ENCODE measurements around the gene KIAA0408. TPM values are rescaled to one million over a fixed set of nuclear protein-coding genes. Genes with fewer than 3 reads are reported as not detected.

KIAA0408 gene
- total and polyA plus RNA-seq, 2 donors (not counting 1 experiment from before 2014, with no cell fraction given): 2.8 to 3.0 TPM

- no peak overlapping the region for H3K4me3 ChIP-seq (replicated peaks in 1 of 4; ENCODE audit: control extremely low read depth in 1 of 4, insufficient read depth in 1 of 4, low read depth in 3 of 4, low read length in 4 of 4)
- H3K4me1 ChIP-seq (ENCODE audit: control insufficient read depth, extremely low read depth, insufficient read depth, low read length): no peaks in the 10 kb centered on the region
- H3K27me3 ChIP-seq (ENCODE audit: control insufficient read depth, insufficient read depth, low read length): no peaks in the 10 kb centered on the region
- H4K20me1 ChIP-seq (ENCODE audit: control insufficient read depth, extremely low read depth, insufficient read depth, low read length): no peaks in the 10 kb centered on the region
- TF ChIP-seq EZH2 (IDR thresholded peaks at IDR 0.05; ENCODE audit: low read length, missing control alignments): no peak
- no peak for TF ChIP-seq CTCF (conservative IDR thresholded peaks at IDR 0.05 in 1 of 2, IDR thresholded peaks at IDR 0.05 in 1 of 2; ENCODE audit: low read depth in 1 of 2, low read length in 2 of 2)
- H3K4me2 ChIP-seq (ENCODE audit: extremely low read depth, insufficient read depth, low read length): no peak overlapping the region
- H3K9ac ChIP-seq (ENCODE audit: insufficient read depth, low read length): no peak overlapping the region
- no peaks in the 10 kb centered on the region for H3K9me3 ChIP-seq (ENCODE audit: control insufficient read depth, insufficient read depth, low read depth, low read length)
- no peaks in the 10 kb centered on the region for H3K79me2 ChIP-seq (ENCODE audit: control insufficient read depth, insufficient read depth, low read length)
- no peak overlapping the region for H2AFZ ChIP-seq (ENCODE audit: low read length)
- DNase-seq (ENCODE audit: low read depth in 2 of 2): no peak
- H3K27ac ChIP-seq (ENCODE audit: insufficient read depth, low read length): no peak overlapping the region
- no peaks in the 10 kb centered on the region for H3K36me3 ChIP-seq (ENCODE audit: control insufficient read depth, insufficient read depth, low read length)
Observed at GRCh38 chr6:127441881-127442280, 17.3 kb downstream of the KIAA0408 start.

GRCh38 chr6:127439718-127440117, 19.5 kb downstream of the KIAA0408 start:
- Histone ChIP-seq H3K27me3 (ENCODE audit: control insufficient read depth, insufficient read depth, low read length) (no peaks in the 10 kb centered on the region), H3K79me2 (ENCODE audit: control insufficient read depth, insufficient read depth, low read length) (no peaks in the 10 kb centered on the region), H3K4me2 (ENCODE audit: extremely low read depth, insufficient read depth, low read length) (no peak overlapping the region), H3K36me3 (ENCODE audit: control insufficient read depth, insufficient read depth, low read length) (no peaks in the 10 kb centered on the region), H3K9me3 (ENCODE audit: control insufficient read depth, insufficient read depth, low read depth, low read length) (no peaks in the 10 kb centered on the region), H3K4me1 (ENCODE audit: control insufficient read depth, extremely low read depth, insufficient read depth, low read length) (no peaks in the 10 kb centered on the region), H4K20me1 (ENCODE audit: control insufficient read depth, extremely low read depth, insufficient read depth, low read length) (no peaks in the 10 kb centered on the region), H3K9ac (ENCODE audit: insufficient read depth, low read length) (no peak overlapping the region), H3K4me3 (replicated peaks in 1 of 4; ENCODE audit: control extremely low read depth in 1 of 4, insufficient read depth in 1 of 4, low read depth in 3 of 4, low read length in 4 of 4) (no peak overlapping the region), H2AFZ (ENCODE audit: low read length) (no peak overlapping the region), H3K27ac (ENCODE audit: insufficient read depth, low read length) (no peak overlapping the region)
- no peak for TF ChIP-seq CTCF (conservative IDR thresholded peaks at IDR 0.05 in 1 of 2, IDR thresholded peaks at IDR 0.05 in 1 of 2; ENCODE audit: low read depth in 1 of 2, low read length in 2 of 2)
- TF ChIP-seq EZH2 (IDR thresholded peaks at IDR 0.05; ENCODE audit: low read length, missing control alignments): no peak
- no peak for DNase-seq (ENCODE audit: low read depth in 2 of 2)

GRCh38 chr6:127436578-127437110, 22.5 kb downstream of the KIAA0408 start:
- H3K27me3 ChIP-seq (ENCODE audit: control insufficient read depth, insufficient read depth, low read length): no peaks in the 10 kb centered on the region
- TF ChIP-seq EZH2 (IDR thresholded peaks at IDR 0.05; ENCODE audit: low read length, missing control alignments) (no peak), CTCF (conservative IDR thresholded peaks at IDR 0.05 in 1 of 2, IDR thresholded peaks at IDR 0.05 in 1 of 2; ENCODE audit: low read depth in 1 of 2, low read length in 2 of 2) (no peak)
- H3K27ac ChIP-seq (ENCODE audit: insufficient read depth, low read length): no peak overlapping the region
- H4K20me1 ChIP-seq (ENCODE audit: control insufficient read depth, extremely low read depth, insufficient read depth, low read length): no peaks in the 10 kb centered on the region
- no peak overlapping the region for H2AFZ ChIP-seq (ENCODE audit: low read length)
- no peaks in the 10 kb centered on the region for H3K4me1 ChIP-seq (ENCODE audit: control insufficient read depth, extremely low read depth, insufficient read depth, low read length)
- DNase-seq (ENCODE audit: low read depth in 2 of 2): no peak
- H3K9ac ChIP-seq (ENCODE audit: insufficient read depth, low read length): no peak overlapping the region
- H3K36me3 ChIP-seq (ENCODE audit: control insufficient read depth, insufficient read depth, low read length): no peaks in the 10 kb centered on the region
- no peak overlapping the region for H3K4me2 ChIP-seq (ENCODE audit: extremely low read depth, insufficient read depth, low read length)
- no peaks in the 10 kb centered on the region for H3K9me3 ChIP-seq (ENCODE audit: control insufficient read depth, insufficient read depth, low read depth, low read length)
- H3K4me3 ChIP-seq (replicated peaks in 1 of 4; ENCODE audit: control extremely low read depth in 1 of 4, insufficient read depth in 1 of 4, low read depth in 3 of 4, low read length in 4 of 4): no peak overlapping the region
- H3K79me2 ChIP-seq (ENCODE audit: control insufficient read depth, insufficient read depth, low read length): no peaks in the 10 kb centered on the region

All from fibroblast of lung (primary cell).